Activated CD4-positive, alpha-beta T cell treated with anti-CD3 and anti-CD28 coated beads, Interleukin-2, Interleukin-4, amounts not matched to agents 100 ng/mL and 50 ng/mL, durations not matched to agents 16 hours and 8 hours (primary cell): ENCODE results near the gene PSD4.

ENCODE experiments used
- DNase-seq: peaks from one replicate; pipeline ENCODE4 v3.0.0-alpha.2; 2020; ENCODE audit warnings: low spot score

The PSD4 gene

GRCh38 chr2:113184531-113185230, 10.9 kb downstream of the PSD4 start:
- DNase-seq = no peak

GRCh38 chr2:113185664-113186432, 12.1 kb downstream of the PSD4 start:
- DNase-seq = no peak

- DNase-seq = no peak
Measured at GRCh38 chr2:113186433-113186796, 12.6 kb downstream of the PSD4 start.

- DNase-seq = no peak
Measured at GRCh38 chr2:113187771-113188170, 14.0 kb downstream of the PSD4 start.

- DNase-seq = no peak
Measured at GRCh38 chr2:113190871-113191270, 17.1 kb downstream of the PSD4 start.

- no peak for DNase-seq
Measured at GRCh38 chr2:113192459-113193100, 18.8 kb downstream of the PSD4 start.

- DNase-seq = no peak
Measured at GRCh38 chr2:113195923-113196501, 22.2 kb downstream of the PSD4 start.

GRCh38 chr2:113196839-113197238, 23.1 kb downstream of the PSD4 start:
- DNase-seq = no peak

- DNase-seq = no peak
Measured at GRCh38 chr2:113197347-113198047, 23.7 kb downstream of the PSD4 start.

GRCh38 chr2:113198048-113198789, 24.4 kb downstream of the PSD4 start:
- no peak for DNase-seq

- DNase-seq = peak; percentile 60
Measured at GRCh38 chr2:113198790-113199612, 25.2 kb downstream of the PSD4 start.

GRCh38 chr2:113200236-113200635, 26.5 kb downstream of the PSD4 start:
- DNase-seq = no peak

GRCh38 chr2:113200736-113201490, 27.1 kb downstream of the PSD4 start:
- DNase-seq = no peak

GRCh38 chr2:113201496-113202304, 27.9 kb downstream of the PSD4 start:
- no peak for DNase-seq

- no peak for DNase-seq
Measured at GRCh38 chr2:113202305-113203216, 28.8 kb downstream of the PSD4 start.

- no peak for DNase-seq
Measured at GRCh38 chr2:113203217-113203530, 29.4 kb downstream of the PSD4 start.

GRCh38 chr2:113203901-113204519, 30.2 kb downstream of the PSD4 start:
- DNase-seq = peak; percentile 78

GRCh38 chr2:113206251-113206650, 32.5 kb downstream of the PSD4 start:
- no peak for DNase-seq
